GM18508 (cell line): ENCODE measurements around the gene SLC7A10.
"Not testable (repeated sequence)": the region's sequence is repeated elsewhere in the genome, so short reads cannot be mapped to it uniquely, and the experiment has no call there.

ENCODE experiments used
- ATAC-seq: cut with Tn5 transposase; IDR thresholded peaks from one replicate; pipeline ENCODE4 v1.9.1; 2021; ENCODE audit warnings: moderate number of reproducible peaks; ENCODE audit not compliant: insufficient read depth, unreplicated experiment

Gene SLC7A10

DNA sequence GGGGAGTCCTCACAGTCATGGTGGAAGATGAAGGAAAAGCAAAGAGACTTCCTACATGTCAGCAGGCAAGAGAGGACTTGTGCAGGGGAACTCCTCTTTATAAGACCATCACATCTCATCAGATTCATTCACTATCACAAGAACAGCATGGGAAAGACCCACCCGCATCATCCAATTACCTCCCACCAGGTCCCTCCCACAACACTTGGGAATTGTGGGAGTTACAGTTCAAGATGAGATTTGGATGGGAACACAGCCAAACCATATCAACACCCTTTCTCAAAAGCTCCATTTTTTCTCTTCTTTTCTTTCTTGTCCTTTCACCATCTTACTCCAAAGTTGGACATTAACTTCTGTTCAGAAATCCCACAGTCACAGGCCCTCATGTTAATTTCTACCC, 36.2 kb downstream of the SLC7A10 start:
- ATAC-seq: no peak

DNA sequence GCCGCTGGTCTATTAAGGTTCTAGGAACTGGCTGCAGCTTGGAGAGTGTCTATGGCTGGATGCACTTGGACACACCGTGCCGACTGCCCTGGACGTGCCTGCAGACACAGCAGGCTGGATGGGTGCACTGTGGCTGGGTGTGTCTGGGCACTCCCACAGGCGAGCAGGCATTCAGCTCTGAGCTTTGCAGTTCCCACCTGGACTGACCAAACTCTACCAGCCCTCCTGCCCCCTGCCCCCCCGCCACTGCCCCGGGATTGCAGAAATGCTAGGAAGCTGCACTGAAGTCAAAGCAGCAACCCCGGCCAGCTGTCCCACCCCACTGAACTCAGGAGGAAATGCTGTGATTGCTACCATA, 38.5 kb downstream of the SLC7A10 start:
- no peak for ATAC-seq

DNA sequence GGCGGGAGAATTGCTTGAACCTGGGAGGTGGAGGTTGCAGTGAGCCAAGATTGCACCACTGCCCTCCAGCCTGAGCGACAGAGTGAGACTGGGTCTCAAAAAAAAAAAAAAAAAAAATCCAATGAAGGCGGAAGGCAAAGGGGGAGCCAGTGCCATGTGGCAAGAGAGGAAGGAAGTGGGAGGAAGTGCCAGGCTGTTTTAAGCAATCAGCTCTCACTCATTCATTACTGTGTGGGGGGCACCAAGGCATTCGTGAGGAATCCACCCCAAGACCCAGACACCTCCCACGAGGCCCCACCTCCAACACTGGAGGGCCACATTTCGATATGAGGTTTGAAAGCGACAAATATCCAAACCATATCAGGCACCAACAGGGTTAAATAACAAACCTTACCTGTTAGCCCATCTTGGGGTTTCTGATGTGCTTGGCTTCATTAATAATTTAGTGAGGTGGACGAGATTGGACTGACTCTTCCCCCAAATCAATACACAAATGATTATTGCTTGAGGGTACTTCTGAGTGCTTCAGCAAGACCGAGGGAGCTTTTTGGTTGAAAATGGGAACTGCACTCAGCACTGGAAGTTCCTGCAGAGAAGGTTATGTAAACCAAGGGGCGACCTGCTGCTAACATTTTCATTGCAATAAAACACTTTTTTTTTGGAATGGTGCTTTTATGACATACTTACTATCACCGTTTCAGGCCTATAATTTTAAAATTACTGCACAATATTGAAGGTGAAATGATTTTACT, 39.0 kb downstream of the SLC7A10 start:
- ATAC-seq: no peak

DNA sequence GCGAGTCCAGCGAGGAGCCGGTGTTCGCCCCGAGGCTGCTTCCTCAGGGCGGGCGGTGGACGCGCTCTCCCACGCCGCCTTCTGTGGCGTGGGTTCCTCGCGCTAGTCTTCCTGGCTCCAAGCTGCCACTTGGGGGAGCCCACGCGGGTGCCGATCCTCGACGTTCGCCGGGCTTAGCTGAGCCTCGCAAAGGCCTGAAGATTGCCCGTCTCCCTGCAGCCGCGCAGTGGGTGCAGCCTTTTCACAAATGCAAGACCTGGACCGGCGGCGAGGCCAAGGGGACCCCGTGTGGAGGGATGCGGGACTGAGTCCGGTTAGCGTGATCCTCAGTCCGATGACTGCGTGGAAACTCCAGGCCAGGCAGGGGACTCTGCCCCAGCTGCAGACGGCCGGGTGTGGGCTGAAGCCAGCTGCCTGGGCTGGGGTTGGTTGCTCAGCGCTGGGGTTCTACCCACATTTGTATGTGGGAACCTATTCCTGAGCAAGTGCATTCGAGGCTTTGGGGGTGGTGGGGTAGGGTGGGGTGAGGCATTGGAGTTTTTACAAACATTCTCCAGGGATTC, 48.2 kb downstream of the SLC7A10 start:
- ATAC-seq: no peak

DNA sequence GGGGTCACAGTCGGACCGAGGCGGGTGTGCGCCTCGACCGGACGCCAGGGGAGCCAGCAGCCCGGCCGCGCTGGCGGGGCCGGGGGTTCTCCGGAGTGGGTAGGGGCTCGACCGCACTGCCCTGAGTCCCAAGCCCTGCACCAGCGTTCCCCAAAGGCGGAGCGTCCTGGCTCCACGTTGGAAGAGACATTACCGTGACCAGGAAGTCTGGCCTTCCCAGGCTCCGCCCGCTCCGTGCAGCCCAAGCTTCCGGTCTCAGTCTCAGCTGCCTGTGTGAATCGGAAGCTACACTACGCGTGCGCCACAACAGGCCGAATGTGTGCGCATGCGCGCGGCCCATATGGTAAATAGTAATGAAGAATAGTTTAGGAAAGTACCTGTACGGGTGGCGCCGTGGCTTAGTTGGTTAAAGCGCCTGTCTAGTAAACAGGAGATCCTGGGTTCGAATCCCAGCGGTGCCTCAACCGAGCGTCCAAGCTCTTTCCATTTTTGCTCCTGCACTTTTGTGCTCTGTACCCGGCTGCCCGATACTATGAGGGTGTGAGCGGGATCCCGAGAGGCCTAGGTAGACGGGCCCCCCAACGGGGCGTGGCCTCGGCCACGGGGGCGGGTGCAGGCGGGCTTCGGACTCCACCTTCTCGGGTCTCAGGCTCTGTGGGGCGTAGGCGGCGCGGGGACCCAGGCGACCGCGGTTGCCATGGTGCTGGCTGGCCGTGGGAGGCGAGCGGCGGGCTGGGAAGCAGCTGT, 48.8 kb downstream of the SLC7A10 start:
- ATAC-seq: peak; percentile 74

DNA sequence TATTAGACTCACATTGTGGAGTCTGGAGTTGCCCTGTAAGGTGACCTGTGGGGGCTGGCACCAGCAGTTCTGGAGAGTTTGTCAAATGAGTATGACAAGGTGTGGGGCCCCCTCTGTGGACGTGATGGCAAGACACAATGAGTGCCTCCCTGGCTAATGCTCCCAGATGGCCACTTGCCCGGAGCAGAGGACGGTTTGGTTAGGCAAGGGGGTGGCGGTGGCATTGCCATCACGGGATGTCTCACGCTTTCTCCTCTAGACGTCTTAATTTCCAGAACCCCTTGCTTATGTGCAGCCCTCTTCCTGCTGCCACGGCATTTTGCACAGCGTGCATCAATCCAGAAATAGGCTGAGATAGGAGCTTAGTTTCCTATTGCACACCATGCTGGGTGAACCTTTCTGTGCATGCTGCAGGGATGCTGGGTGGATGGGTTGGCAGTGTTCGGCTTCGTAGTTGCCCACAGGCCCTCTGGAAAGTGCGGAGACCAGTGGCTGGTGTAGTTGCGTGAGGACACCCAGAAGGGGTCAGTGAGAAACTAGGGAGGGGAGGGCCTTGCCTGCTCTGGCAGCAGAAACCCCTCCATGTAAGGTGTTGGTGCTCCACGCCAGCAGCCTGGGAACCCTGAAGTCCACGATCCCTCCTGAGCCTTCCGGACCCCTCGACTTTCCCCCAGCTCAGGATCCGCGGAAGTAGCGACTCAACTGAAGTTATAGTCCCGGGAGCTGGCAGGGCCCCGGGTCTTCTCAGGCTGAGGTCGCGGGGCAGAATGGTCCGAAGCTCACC, 49.6 kb downstream of the SLC7A10 start:
- ATAC-seq: no peak

DNA sequence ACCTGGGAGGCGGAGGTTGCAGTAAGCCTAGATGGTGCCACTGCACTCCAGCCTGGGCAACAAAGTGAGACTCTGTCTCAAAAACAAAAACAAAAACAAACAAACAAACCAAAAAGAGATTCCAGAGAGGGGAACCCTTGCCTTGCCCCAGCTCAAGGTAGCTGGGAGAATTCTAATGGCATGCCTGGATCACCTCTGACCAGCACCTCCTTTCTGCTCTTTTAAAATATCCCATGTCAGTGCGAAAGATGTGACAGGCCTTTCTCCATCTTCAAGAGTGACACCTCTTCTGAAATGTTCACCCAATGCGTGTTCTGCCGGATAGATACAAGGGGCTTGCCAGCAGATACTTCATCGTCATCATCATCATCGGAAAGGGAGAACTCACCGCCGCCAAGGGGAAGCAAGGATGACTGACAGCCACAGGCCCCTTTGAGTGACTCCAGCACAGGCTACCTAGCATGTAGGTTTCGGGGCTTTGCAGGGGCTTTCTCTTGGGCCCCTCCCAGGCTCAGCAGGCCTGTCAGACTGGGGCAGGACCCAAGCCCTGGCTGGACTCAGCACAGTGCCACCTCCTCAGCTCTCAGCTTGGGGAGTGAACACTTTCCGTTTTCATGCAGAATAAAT, 50.4 kb downstream of the SLC7A10 start:
- ATAC-seq: no peak

DNA sequence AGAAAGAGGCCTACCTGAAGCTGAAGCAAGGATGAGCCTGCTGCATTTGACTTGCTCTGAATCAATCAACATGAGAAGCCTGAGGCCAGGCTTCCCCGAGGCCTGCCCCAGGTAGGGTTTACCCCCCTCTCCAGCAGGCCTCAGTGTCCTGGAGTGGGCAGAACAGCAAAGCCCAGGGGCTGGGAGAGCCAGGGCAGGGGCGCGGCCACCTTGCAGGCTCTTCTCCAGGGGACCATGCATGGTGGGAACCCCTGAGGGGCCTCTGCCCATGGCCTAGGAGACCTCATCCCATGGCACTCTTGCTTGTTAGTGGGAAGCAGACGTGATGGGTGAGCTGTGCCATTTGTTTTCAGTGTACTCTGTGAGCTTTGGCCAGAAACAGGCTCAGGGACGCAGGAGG, 51.5 kb downstream of the SLC7A10 start:
- no peak for ATAC-seq

DNA sequence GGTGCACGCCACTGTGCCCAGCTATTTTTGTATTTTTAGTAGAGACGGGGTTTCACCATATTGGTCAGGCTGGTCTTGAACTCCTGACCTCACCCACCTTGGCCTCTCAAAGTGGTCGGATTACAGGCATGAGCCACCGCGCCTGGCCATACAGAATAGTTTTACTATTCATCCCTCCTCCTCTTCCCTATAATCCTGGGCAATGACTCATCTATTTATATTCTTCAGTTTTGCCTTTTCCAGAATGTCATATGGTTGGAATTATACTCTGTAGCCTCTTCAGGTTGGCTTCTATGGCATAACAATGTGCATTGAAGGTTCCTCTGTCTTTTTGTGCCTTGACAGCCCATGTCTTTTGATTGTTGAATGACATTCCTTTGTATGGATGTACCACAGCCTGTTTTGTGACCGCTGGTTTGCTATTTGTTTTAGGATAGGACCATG, 53.7 kb downstream of the SLC7A10 start:
- ATAC-seq: no peak

DNA sequence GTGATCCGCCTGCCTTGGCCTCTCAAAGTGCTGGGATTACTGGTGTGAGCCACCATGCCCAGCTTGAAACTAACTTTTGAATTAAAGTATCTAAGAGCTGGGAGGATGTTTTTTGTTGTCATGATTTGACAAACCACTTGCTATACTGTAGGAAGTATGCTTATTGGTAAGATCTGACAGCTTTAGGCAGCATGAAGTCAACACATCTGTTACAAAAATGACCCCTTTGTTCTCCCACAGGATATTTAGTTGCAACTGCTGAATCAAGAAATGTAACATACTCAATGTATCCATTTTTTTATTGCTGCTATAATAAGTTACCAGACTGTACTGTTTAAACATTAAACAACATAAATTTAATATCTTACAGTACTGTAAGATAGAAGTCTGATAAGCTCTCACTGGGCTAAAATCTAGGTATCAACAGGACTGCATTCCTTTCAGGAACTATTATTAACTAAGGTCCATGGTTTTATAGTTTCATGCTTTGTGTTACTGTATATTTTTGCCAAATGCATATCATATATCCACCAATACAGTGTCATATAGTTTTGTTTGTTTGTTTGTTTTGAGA, 54.3 kb downstream of the SLC7A10 start:
- no peak for ATAC-seq

DNA sequence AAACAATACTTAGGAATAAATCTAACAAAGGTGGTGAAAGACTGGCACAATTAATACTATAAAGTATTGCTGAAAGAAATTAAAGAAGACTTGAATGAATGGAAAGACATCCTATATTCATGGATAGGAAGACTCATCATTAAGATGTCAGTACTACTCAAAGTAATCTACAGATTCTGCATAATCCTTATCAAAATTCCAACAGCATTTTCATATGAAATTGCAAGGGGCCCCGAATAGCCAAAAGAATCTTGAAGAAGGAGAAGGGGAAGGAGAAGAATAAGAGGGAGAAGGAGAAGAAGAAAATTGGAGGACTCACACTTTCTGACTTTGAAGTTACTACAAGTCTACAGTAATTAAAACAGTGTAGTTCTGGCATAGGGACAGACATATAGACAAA, 57.1 kb downstream of the SLC7A10 start:
- ATAC-seq: no peak

DNA sequence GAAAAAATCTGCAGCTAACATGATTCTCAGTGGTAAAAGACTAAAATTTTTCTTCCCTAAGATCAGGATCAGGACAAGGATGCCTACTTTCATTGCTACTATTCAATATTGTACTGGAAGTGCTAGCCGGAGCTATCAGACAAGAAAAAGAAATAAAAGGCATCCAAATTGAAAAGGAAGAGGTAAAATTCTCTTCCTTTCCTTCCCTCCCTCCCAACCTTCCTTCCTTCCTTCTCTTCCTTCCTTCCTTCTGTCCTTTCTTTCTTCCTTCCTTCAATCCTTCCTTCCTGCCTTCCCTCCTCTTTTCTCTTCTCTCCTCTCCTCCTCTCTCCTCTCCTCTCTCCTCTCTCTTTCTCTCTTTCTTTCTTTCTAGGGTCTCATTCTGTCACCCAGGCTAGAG, 58.2 kb downstream of the SLC7A10 start:
- ATAC-seq: no peak

DNA sequence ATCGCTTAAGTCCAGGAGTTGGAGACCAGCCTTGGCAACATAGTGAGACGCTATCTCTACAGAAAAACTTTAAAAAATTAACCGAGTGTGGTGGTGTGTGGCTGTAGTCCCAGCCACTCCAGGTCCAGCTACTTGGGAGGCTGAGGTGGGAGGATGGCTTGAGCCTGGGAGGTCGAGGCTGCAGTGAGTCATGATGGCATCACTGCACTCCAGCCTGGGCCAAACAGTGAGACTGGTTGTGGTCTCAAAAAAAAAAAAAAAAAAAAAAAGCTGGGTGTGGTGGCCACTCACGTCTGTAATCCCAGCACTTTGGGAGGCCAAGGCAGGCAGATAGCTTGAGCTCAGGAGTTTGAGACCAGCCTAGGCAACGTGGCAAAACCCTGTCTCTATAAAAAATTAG, 59.6 kb downstream of the SLC7A10 start:
- ATAC-seq: not testable (repeated sequence)

DNA sequence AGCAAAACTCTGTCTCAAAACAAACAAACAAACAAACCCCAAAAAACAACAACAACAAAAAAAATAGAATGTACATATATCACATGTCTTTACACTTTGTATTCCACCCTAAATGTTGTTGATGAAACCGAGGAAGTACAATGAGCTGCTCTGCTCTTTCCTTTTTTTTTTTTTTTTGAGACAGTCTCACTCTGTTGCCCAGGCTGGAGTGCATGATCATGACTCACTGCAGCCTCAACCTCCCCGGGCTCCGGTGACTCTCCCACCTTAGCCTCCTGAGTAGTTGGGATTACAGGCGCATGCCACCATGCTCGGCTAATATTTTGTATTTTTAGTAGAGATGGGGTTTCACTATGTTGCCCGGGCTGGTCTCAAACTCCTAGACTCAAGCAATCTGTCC, 62.2 kb downstream of the SLC7A10 start:
- no peak for ATAC-seq

DNA sequence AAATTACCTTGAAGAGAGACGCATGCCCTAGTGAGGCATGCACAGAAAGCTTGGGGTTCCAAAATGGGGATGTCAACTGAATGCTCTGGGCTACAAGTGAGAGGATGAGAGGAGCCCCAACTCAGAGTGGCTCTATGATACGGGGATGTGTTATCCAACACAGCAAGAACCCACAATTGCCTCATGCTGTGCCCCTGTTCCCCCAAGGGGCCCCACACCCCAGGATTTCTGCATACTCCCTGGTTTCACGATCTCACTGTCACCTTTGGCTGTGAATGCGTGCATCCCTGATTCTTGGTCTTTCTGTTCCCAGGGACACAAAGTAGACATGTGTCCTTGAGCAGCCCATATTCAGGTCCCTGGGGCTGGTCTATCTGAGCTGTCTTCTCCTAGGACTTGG, 64.4 kb downstream of the SLC7A10 start:
- no peak for ATAC-seq

DNA sequence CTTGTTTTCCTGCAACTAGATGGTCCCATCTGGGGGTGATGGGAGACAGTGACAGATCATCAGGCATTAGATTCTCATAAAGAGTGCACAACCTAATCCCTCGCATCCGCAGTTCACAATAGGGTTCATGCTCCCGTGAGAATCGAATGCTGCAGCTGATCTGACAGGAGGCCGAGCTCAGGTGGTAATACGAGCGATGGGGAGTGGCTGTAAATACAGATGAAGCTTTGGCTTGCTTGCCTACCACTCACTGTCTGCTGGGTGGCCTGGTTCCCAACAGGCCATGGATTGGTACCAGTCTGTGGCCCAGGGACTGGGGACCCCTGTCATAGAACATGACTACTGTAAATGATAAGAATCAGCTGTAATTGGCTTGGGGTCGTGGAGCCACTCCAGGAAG, 65.8 kb downstream of the SLC7A10 start:
- ATAC-seq: no peak

DNA sequence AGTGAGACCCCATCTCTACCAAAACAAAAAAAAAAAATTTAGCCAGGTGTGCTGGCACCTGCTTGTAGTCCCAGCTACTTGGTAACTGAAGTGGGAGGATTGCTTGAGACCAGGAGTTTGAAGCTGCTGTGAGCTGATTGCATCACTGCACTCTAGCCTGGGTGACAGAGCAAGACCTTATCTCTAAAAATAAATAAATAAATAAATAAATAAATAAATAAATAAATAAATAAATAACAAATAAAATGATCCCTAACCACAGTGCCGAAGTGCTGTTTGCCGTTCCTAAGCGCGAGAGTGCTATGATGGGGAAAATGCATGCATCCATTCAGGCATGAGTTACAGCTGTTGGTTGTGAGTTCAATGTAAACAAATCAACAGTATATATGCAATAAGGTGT, 66.5 kb downstream of the SLC7A10 start:
- ATAC-seq: no peak
